ENCODE measurements around the gene HIGD2B.
"Not testable (repeated sequence)": the region's sequence is repeated elsewhere in the genome, so short reads cannot be mapped to it uniquely, and the experiment has no call there.

GRCh38 chr15:72708551-72709303, 22.7 kb upstream of the HIGD2B start:
- not testable (repeated sequence) for TF ChIP-seq POLR2A, CTCF (IDR thresholded peaks at IDR 0.05)
